ENCODE data around the gene PLXNC1. TPM values are rescaled to one million over a fixed set of nuclear protein-coding genes. Genes with fewer than 3 reads are reported as not detected.

The PLXNC1 gene
- polyA plus RNA-seq, 1 donor (not counting 4 experiments of a cell fraction or from before 2014, with no cell fraction given): 0.17 TPM

- Histone ChIP-seq H4K20me1 (ENCODE audit: control insufficient read depth, extremely low read depth, insufficient read depth, low read length) (no peaks in the 10 kb centered on the region), H3K9ac (ENCODE audit: control insufficient read depth, extremely low read depth, insufficient read depth, low read length) (no peak overlapping the region), H3K79me2 (ENCODE audit: control insufficient read depth, insufficient read depth, low read length) (no peaks in the 10 kb centered on the region), H3K9me3 (ENCODE audit: control insufficient read depth, low read depth, low read length) (no peaks in the 10 kb centered on the region), H3K9me1 (ENCODE audit: control insufficient read depth, extremely low read depth, insufficient read depth, low read length) (no peaks in the 10 kb centered on the region), H3K4me2 (ENCODE audit: control insufficient read depth, extremely low read depth, insufficient read depth, low read depth, low read length) (no peak overlapping the region), H3K27me3 (ENCODE audit: control insufficient read depth, extremely low read depth, insufficient read depth, low read length) (no peaks in the 10 kb centered on the region), H2AFZ (ENCODE audit: control insufficient read depth, low read length) (no peak overlapping the region), H3K4me3 (ENCODE audit: control insufficient read depth in 2 of 3, extremely low read depth in 1 of 3, insufficient read depth in 2 of 3, low read depth in 1 of 3, low read length in 3 of 3) (no peak overlapping the region), H3K4me1 (ENCODE audit: control insufficient read depth, extremely low read depth, insufficient read depth, low read length) (no peaks in the 10 kb centered on the region), H3K27ac (ENCODE audit: control insufficient read depth, insufficient read depth, low read length) (no peak overlapping the region), H3K36me3 (ENCODE audit: control insufficient read depth in 2 of 2, extremely low read depth in 1 of 2, insufficient read depth in 2 of 2, low read length in 2 of 2) (no peaks in the 10 kb centered on the region)
- no peak for TF ChIP-seq CTCF (optimal IDR thresholded peaks at IDR 0.05 in 1 of 3, IDR thresholded peaks at IDR 0.05 in 1 of 3, conservative IDR thresholded peaks at IDR 0.05 in 1 of 3; ENCODE audit: extremely low read depth in 1 of 3, insufficient read depth in 2 of 3, low read length in 3 of 3)
- TF ChIP-seq EZH2 (IDR thresholded peaks at IDR 0.05; ENCODE audit: low read length): no peak
- dilution Hi-C loops (cut with MboI; ENCODE audit: extremely low pct_ligation_motif_present, low sequenced_read_pairs): no loop called here
- DNase-seq (ENCODE audit: low read depth, low spot score) (no peak), FAIRE-seq (no peak)
Observed at GRCh38 chr12:94218233-94218632, 69.9 kb downstream of the PLXNC1 start.

- H3K27ac ChIP-seq (ENCODE audit: control insufficient read depth, insufficient read depth, low read length): no peak overlapping the region
- FAIRE-seq: no peak
- no peak overlapping the region for H3K9ac ChIP-seq (ENCODE audit: control insufficient read depth, extremely low read depth, insufficient read depth, low read length)
- no peaks in the 10 kb centered on the region for H3K9me3 ChIP-seq (ENCODE audit: control insufficient read depth, low read depth, low read length)
- no peaks in the 10 kb centered on the region for H3K79me2 ChIP-seq (ENCODE audit: control insufficient read depth, insufficient read depth, low read length)
- H3K4me1 ChIP-seq (ENCODE audit: control insufficient read depth, extremely low read depth, insufficient read depth, low read length): no peaks in the 10 kb centered on the region
- no peak overlapping the region for H3K4me3 ChIP-seq (ENCODE audit: control insufficient read depth in 2 of 3, extremely low read depth in 1 of 3, insufficient read depth in 2 of 3, low read depth in 1 of 3, low read length in 3 of 3)
- TF ChIP-seq EZH2 (IDR thresholded peaks at IDR 0.05; ENCODE audit: low read length) (no peak), CTCF (optimal IDR thresholded peaks at IDR 0.05 in 1 of 3, IDR thresholded peaks at IDR 0.05 in 1 of 3, conservative IDR thresholded peaks at IDR 0.05 in 1 of 3; ENCODE audit: extremely low read depth in 1 of 3, insufficient read depth in 2 of 3, low read length in 3 of 3) (no peak)
- H4K20me1 ChIP-seq (ENCODE audit: control insufficient read depth, extremely low read depth, insufficient read depth, low read length): no peaks in the 10 kb centered on the region
- H3K4me2 ChIP-seq (ENCODE audit: control insufficient read depth, extremely low read depth, insufficient read depth, low read depth, low read length): no peak overlapping the region
- H2AFZ ChIP-seq (ENCODE audit: control insufficient read depth, low read length): no peak overlapping the region
- dilution Hi-C loops (cut with MboI; ENCODE audit: extremely low pct_ligation_motif_present, low sequenced_read_pairs): no loop called here
- DNase-seq (ENCODE audit: low read depth, low spot score): no peak
- H3K36me3 ChIP-seq (ENCODE audit: control insufficient read depth in 2 of 2, extremely low read depth in 1 of 2, insufficient read depth in 2 of 2, low read length in 2 of 2): no peaks in the 10 kb centered on the region
- no peaks in the 10 kb centered on the region for H3K9me1 ChIP-seq (ENCODE audit: control insufficient read depth, extremely low read depth, insufficient read depth, low read length)
- H3K27me3 ChIP-seq (ENCODE audit: control insufficient read depth, extremely low read depth, insufficient read depth, low read length): no peaks in the 10 kb centered on the region
Observed at GRCh38 chr12:94219622-94220302, 71.4 kb downstream of the PLXNC1 start.
